K562 (cell line): ENCODE results near the gene TMCO4. TPM values are rescaled to one million over a fixed set of nuclear protein-coding genes. Genes with fewer than 3 reads are reported as not detected.

Experiments used
- ATAC-seq: fragments of 200-7000 bp; cut with Tn5 transposase; 3 replicates; pipeline ENCODE4 v1.9.1; 2020; ENCODE audit warnings: moderate library complexity
- BruUV-seq: library from RNA; stranded (reverse); fragments of 400-500 nt; replicated peaks from 2 replicates; lab custom pipeline; 2021; lab: Mats Ljungman, UMichigan
- CTCF ChIA-PET: fragments of 300-600 bp; formaldehyde crosslinking; extraction: SDS; loops from one replicate; lab custom pipeline; 2021; ENCODE audit warnings: low intra/inter-chr PET ratio; lab: Yijun Ruan, JAX
- POLR2A ChIA-PET: fragments of 300-600, 350-650 bp; sonication (Branson Sonifier 250); formaldehyde crosslinking; extraction: SDS; loops from one replicate; lab custom pipeline; 2021; ENCODE audit warnings: antibody characterized with exemption, inconsistent platforms; lab: Yijun Ruan, JAX
- DNase-seq, 4 experiments: peaks; one replicate each; pipeline versions ENCODE4 v3.0.0 to v3.0.0-alpha.2; 2011 to 2018; ENCODE audit warnings: low spot score in 3 of 4, mixed read lengths in 3 of 4; ENCODE audit errors: extremely low read depth in 1 of 4
- FAIRE-seq: peaks from 2 replicates; lab custom pipeline; 2011; peaks lifted over from hg19 to GRCh38; lab: Jason Lieb, UNC
- H2AFZ ChIP-seq: 2 replicates; pipeline ENCODE4 v1.6.0; 2011; ENCODE audit warnings: low read depth, low read length, control low read depth, inconsistent platforms
- H3K27ac ChIP-seq: fragments of 200-600 bp; 3 replicates; pipeline ENCODE4 v1.8.0; 2011; ENCODE audit warnings: low read depth, mild to moderate bottlenecking, control low read depth, inconsistent platforms, low read length, moderate library complexity, mixed read lengths; ENCODE audit errors: extremely low read depth
- H3K27me3 ChIP-seq, 2 experiments: fragments of 300-600 bp in 1 of 2; 2 replicates in 1 of 2; 3 replicates in 1 of 2; pipeline versions ENCODE4 v1.6.0 to v1.8.0; 2011; ENCODE audit warnings: inconsistent platforms in 2 of 2, low read length in 2 of 2, mild to moderate bottlenecking in 1 of 2, mixed read lengths in 1 of 2, moderate library complexity in 1 of 2; ENCODE audit not compliant: control insufficient read depth in 2 of 2, insufficient read depth in 2 of 2
- H3K36me3 ChIP-seq: fragments of 300-600 bp; 3 replicates; pipeline ENCODE4 v1.8.0; 2011; ENCODE audit warnings: mild to moderate bottlenecking, low read length, inconsistent platforms; ENCODE audit not compliant: control insufficient read depth, insufficient read depth
- H3K4me1 ChIP-seq, 2 experiments: fragments of 200-600 bp in 1 of 2; replicated peaks in 1 of 2; 2 replicates in 1 of 2; 3 replicates in 1 of 2; pipeline versions ENCODE4 v1.5.1 to v1.8.0; 2011; ENCODE audit warnings: inconsistent platforms in 2 of 2, low read length in 2 of 2, mild to moderate bottlenecking in 1 of 2, mixed read lengths in 1 of 2, moderate library complexity in 1 of 2; ENCODE audit not compliant: control insufficient read depth in 2 of 2, insufficient read depth in 2 of 2
- H3K4me2 ChIP-seq: 2 replicates; pipeline ENCODE4 v1.6.1; 2011; ENCODE audit warnings: low read length, control low read depth, inconsistent platforms, mixed read lengths; ENCODE audit not compliant: insufficient read depth
- H3K4me3 ChIP-seq: fragments of 200-600 bp; sonication (generic), shearing (Covaris generic); 2 replicates; pipeline ENCODE4 v1.5.1; 2016; ENCODE audit warnings: control low read depth, inconsistent platforms
- H3K79me2 ChIP-seq: fragments of 200-600 bp; 3 replicates; pipeline ENCODE4 v1.8.0; 2011; ENCODE audit warnings: low read length, inconsistent platforms; ENCODE audit not compliant: control insufficient read depth, insufficient read depth
- H3K9ac ChIP-seq, 2 experiments: 2 replicates each; pipeline versions ENCODE4 v1.6.0 to v1.6.1; 2011; ENCODE audit warnings: low read depth in 2 of 2, low read length in 2 of 2, control low read depth in 1 of 2, inconsistent platforms in 1 of 2, mild to moderate bottlenecking in 1 of 2, mixed read lengths in 1 of 2; ENCODE audit not compliant: insufficient read depth in 1 of 2
- H3K9me1 ChIP-seq: one replicate; pipeline ENCODE4 v1.6.0; 2011; ENCODE audit warnings: inconsistent platforms, mild to moderate bottlenecking, low read length, moderate library complexity; ENCODE audit not compliant: control insufficient read depth, insufficient read depth
- H3K9me3 ChIP-seq: replicated peaks from 2 replicates; pipeline ENCODE4 v1.5.1; 2011; ENCODE audit warnings: low read depth, low read length, inconsistent platforms; ENCODE audit not compliant: control insufficient read depth, insufficient read depth
- H4K20me1 ChIP-seq: replicated peaks from 2 replicates; pipeline ENCODE4 v1.6.1; 2011; ENCODE audit warnings: low read length, inconsistent platforms, mixed read lengths; ENCODE audit not compliant: control insufficient read depth, insufficient read depth
- ATF7 ChIP-seq: fragments of 450-650 bp; IDR thresholded peaks from 2 replicates; pipeline ENCODE4 v1.7.1; 2014; ENCODE audit warnings: mild to moderate bottlenecking, moderate library complexity
- IRF9 ChIP-seq: fragments of 450-650 bp; IDR thresholded peaks from 2 replicates; pipeline ENCODE4 v1.6.1; 2016; ENCODE audit warnings: missing biosample characterization, missing genetic modification characterization
- JUNB ChIP-seq: fragments of 450-650 bp; formaldehyde crosslinking; conservative IDR thresholded peaks from 2 replicates; pipeline ENCODE4 v1.4.0; 2020; ENCODE audit warnings: mild to moderate bottlenecking
- POLR2B ChIP-seq: fragments of 450-650 bp; IDR thresholded peaks from 2 replicates; pipeline ENCODE4 v1.6.1; 2018; ENCODE audit warnings: low read depth; ENCODE audit not compliant: partially characterized antibody
- RBM15 ChIP-seq: fragments of 200-400 bp; formaldehyde crosslinking; IDR thresholded peaks from 2 replicates; pipeline ENCODE4 v1.6.1; 2018; ENCODE audit warnings: mild to moderate bottlenecking, low read length, moderate library complexity; ENCODE audit not compliant: insufficient read depth
- RFX5 ChIP-seq: IDR thresholded peaks from 2 replicates; pipeline ENCODE4 v1.6.1; 2011; ENCODE audit warnings: low read depth, mild to moderate bottlenecking, improper control_type of control experiment, low read length
- TSC22D4 ChIP-seq: fragments of 450-650 bp; IDR thresholded peaks from 2 replicates; pipeline ENCODE4 v1.6.1; 2016; ENCODE audit warnings: missing genetic modification characterization, missing biosample characterization, control low read depth
- USF1 ChIP-seq: sonication (generic); formaldehyde crosslinking; IDR thresholded peaks from 2 replicates; pipeline ENCODE4 v1.9.0; 2022; ENCODE audit warnings: mild to moderate bottlenecking, missing genetic modification reagents
- ZNF644 ChIP-seq: fragments of 200-800 bp; sonication (Bioruptor generic); IDR thresholded peaks from 2 replicates; pipeline ENCODE4 v1.6.1; 2016; ENCODE audit warnings: low read depth, missing genetic modification characterization, missing compliant biosample characterization
- WGBS: fragments of 100-300 bp; shearing (Covaris generic); methylation state at CpG from one replicate; pipeline ENCODE4 v1.1.6; 2016; ENCODE audit warnings: low coverage, mixed read lengths; ENCODE audit not compliant: insufficient coverage; ENCODE audit errors: missing lambda C conversion rate; 5-methylcytosine and 5-hydroxymethylcytosine counted together
- in situ Hi-C: fragments of 300-500 bp; cut with MboI; formaldehyde crosslinking; loops from 4 replicates; pipeline ENCODE4 v1.15.0; 2018; ENCODE audit warnings: inconsistent platforms, mixed read lengths
- intact Hi-C: fragments of 100-400 bp; cut with micrococcal nuclease; formaldehyde crosslinking; loops from 2 replicates; pipeline ENCODE4 v1.14.2; 2022
- polyA plus RNA-seq, 8 experiments: library from polyadenylated mRNA; depleted of rRNA in 4 of 8; stranded (reverse) in 5 of 8; unstranded in 3 of 8; fragments of >200 nt; fragmentation: Nextera tagmentation in 2 of 8; fragmentation: Illumina TruSeq in 1 of 8; extraction: Ambion mirVana in 2 of 8; extraction: Trizol in 1 of 8; gene quantifications; 2 replicates each; pipeline versions ENCODE4 v1.2.1 to v1.2.3, GENCODE V29; 2011 to 2014; ENCODE audit warnings: inconsistent platforms in 1 of 8, missing spikeins in 1 of 8
- total RNA-seq, 7 experiments: library from RNA; depleted of rRNA in 6 of 7; stranded (reverse); fragments of >200 nt in 6 of 7; fragmentation: Illumina TruSeq in 2 of 7; extraction: Trizol in 2 of 7; gene quantifications; 2 replicates each; pipeline versions ENCODE4 v1.2.1 to v1.2.3, GENCODE V29; 2011 to 2021; ENCODE audit warnings: low replicate concordance in 1 of 7
- TF ChIP-seq, protein P1 (sequence below): sonication (generic); formaldehyde crosslinking; IDR thresholded peaks from 2 replicates; pipeline ENCODE4 v1.8.0; 2023; ENCODE audit warnings: mild to moderate bottlenecking, missing genetic modification reagents
- TF ChIP-seq, protein P2 (sequence below): IDR thresholded peaks from 2 replicates; pipeline ENCODE4 v1.6.1; 2011; ENCODE audit not compliant: insufficient read length; ENCODE audit errors: extremely low read depth
- TF ChIP-seq, protein P3 (sequence below), 2 experiments: fragments of 450-650 bp; IDR thresholded peaks; 2 replicates each; pipeline ENCODE4 v1.6.1; 2016

TMCO4 gene
- total and polyA plus RNA-seq, 9 of the 15 experiments (the other 6 are each of a cell fraction or from before 2014, with no cell fraction given) = 0.06 to 2.1 (median 1.2) TPM

DNA sequence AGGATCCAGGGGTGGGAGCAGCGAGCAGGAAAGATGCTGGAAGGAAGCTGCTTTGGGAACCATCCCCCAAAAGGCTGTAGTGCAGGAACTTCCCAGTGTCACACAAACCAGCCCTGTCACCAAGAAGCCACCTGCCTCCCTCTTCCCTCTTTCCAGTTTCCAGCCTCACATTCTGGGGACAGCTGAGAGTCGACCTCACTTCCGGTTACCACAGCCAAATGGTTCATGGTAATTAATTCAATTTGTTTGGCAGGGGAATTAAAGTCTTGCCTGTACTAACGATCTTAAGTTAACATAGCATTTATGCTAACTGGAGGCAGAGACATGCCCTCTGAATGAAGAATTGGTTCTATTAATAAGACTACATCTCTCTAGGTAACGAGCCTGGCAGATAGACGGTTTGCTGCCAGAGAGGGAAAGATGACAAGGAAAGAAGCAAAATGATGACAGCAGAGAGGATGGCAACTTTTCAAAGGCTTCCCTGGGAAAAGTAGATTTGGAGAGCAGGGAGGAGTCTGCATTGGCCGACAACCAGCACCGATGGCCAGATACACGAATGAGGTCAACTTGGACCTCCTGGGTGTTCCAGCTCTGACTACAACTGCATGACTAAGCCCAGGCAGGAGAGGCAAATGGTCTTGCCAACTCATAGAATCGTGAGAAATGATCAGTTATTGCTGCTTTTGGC, 64.1 kb downstream of the TMCO4 start:
- no peaks in the 10 kb centered on the region; the same call in 1 of the 2 replicates for H3K9me3 ChIP-seq
- DNase-seq (no peak), ATAC-seq (no peak), FAIRE-seq (no peak)
- no peaks in the 10 kb centered on the region for H3K9me1 ChIP-seq
- H3K4me1 ChIP-seq = no peaks in the 10 kb centered on the region; a peak in 1 of 5 replicates
- in situ Hi-C loops = no loop called here
- ChIA-PET CTCF (interaction anchor here (0.6 kb wide), 1 partner anchor 794 kb away, joined by 3 read pairs; no protein-coding TSS in a partner anchor), POLR2A (interaction anchor here (0.5 kb wide), 1 partner anchor 38 kb away, joined by 3 read pairs; no protein-coding TSS in a partner anchor)
- peaks cover 7 to 58% of the 10 kb centered on the region in 2 experiments; a peak in 4 of 5 replicates for H3K27me3 ChIP-seq
- no peak overlapping the region for H3K9ac ChIP-seq
- H3K4me3 ChIP-seq = no peak overlapping the region
- no peaks in the 10 kb centered on the region for H3K36me3 ChIP-seq
- no peaks in the 10 kb centered on the region for H4K20me1 ChIP-seq
- no peak overlapping the region for H3K27ac ChIP-seq
- H3K4me2 ChIP-seq = no peak overlapping the region
- no peaks in the 10 kb centered on the region for H3K79me2 ChIP-seq
- BruUV-seq = no TSS peak
- WGBS = 2% methylated on average over 10 of the region's 10 CpGs
- intact Hi-C loops = no loop called here
- no peak overlapping the region for H2AFZ ChIP-seq
- TF ChIP-seq RBM15 = no peak
- no peak for TF ChIP-seq USF1 (CRISPR knock-in tag)
- TF ChIP-seq, protein P1, sequence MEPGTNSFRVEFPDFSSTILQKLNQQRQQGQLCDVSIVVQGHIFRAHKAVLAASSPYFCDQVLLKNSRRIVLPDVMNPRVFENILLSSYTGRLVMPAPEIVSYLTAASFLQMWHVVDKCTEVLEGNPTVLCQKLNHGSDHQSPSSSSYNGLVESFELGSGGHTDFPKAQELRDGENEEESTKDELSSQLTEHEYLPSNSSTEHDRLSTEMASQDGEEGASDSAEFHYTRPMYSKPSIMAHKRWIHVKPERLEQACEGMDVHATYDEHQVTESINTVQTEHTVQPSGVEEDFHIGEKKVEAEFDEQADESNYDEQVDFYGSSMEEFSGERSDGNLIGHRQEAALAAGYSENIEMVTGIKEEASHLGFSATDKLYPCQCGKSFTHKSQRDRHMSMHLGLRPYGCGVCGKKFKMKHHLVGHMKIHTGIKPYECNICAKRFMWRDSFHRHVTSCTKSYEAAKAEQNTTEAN = no peak
- no peak for TF ChIP-seq ATF7
- TF ChIP-seq, protein P2, sequence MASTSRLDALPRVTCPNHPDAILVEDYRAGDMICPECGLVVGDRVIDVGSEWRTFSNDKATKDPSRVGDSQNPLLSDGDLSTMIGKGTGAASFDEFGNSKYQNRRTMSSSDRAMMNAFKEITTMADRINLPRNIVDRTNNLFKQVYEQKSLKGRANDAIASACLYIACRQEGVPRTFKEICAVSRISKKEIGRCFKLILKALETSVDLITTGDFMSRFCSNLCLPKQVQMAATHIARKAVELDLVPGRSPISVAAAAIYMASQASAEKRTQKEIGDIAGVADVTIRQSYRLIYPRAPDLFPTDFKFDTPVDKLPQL = no peak
- TF ChIP-seq POLR2B = no peak
- TF ChIP-seq ZNF644 = no peak
- no peak for TF ChIP-seq IRF9 (tag)
- TF ChIP-seq JUNB (CRISPR knock-in tag) = no peak
- no peak for TF ChIP-seq TSC22D4 (tag)
- TF ChIP-seq, protein P3, sequence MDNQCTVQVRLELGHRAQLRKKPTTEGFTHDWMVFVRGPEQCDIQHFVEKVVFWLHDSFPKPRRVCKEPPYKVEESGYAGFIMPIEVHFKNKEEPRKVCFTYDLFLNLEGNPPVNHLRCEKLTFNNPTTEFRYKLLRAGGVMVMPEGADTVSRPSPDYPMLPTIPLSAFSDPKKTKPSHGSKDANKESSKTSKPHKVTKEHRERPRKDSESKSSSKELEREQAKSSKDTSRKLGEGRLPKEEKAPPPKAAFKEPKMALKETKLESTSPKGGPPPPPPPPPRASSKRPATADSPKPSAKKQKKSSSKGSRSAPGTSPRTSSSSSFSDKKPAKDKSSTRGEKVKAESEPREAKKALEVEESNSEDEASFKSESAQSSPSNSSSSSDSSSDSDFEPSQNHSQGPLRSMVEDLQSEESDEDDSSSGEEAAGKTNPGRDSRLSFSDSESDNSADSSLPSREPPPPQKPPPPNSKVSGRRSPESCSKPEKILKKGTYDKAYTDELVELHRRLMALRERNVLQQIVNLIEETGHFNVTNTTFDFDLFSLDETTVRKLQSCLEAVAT (IDR thresholded peaks at IDR 0.05) = no peak
- TF ChIP-seq RFX5 = no peak
